Measurements from ENCODE around the gene ABCG5.

The ABCG5 gene

GRCh38 chr2:43854671-43855070, 16.0 kb upstream of the ABCG5 start:
- H3K4me3 ChIP-seq (ENCODE audit: control insufficient read depth, low read depth, low read length) = no peak overlapping the region
- no peak for TF ChIP-seq CTCF (IDR thresholded peaks at IDR 0.05; ENCODE audit: control insufficient read depth, insufficient read depth, low read depth, low read length, missing control alignments)
- DNase-seq (ENCODE audit: low read depth) = no peak

GRCh38 chr2:43853141-43854081, 14.8 kb upstream of the ABCG5 start:
- DNase-seq (ENCODE audit: low read depth) = no peak
- no peak overlapping the region for H3K4me3 ChIP-seq (ENCODE audit: control insufficient read depth, low read depth, low read length)
- no peak for TF ChIP-seq CTCF (IDR thresholded peaks at IDR 0.05; ENCODE audit: control insufficient read depth, insufficient read depth, low read depth, low read length, missing control alignments)

- no peak for DNase-seq (ENCODE audit: low read depth)
- TF ChIP-seq CTCF (IDR thresholded peaks at IDR 0.05; ENCODE audit: control insufficient read depth, insufficient read depth, low read depth, low read length, missing control alignments) = no peak
- no peak overlapping the region for H3K4me3 ChIP-seq (ENCODE audit: control insufficient read depth, low read depth, low read length)
These were observed 13.6 kb upstream of the ABCG5 start for GRCh38 chr2:43852196-43852730.

GRCh38 chr2:43851011-43851980, 12.7 kb upstream of the ABCG5 start:
- no peak for TF ChIP-seq CTCF (IDR thresholded peaks at IDR 0.05; ENCODE audit: control insufficient read depth, insufficient read depth, low read depth, low read length, missing control alignments)
- no peak overlapping the region for H3K4me3 ChIP-seq (ENCODE audit: control insufficient read depth, low read depth, low read length)
- no peak for DNase-seq (ENCODE audit: low read depth)

- H3K4me3 ChIP-seq (ENCODE audit: control insufficient read depth, low read depth, low read length) = no peak overlapping the region
- TF ChIP-seq CTCF (IDR thresholded peaks at IDR 0.05; ENCODE audit: control insufficient read depth, insufficient read depth, low read depth, low read length, missing control alignments) = no peak
- no peak for DNase-seq (ENCODE audit: low read depth)
These were observed 9.6 kb upstream of the ABCG5 start for GRCh38 chr2:43848214-43848613.

GRCh38 chr2:43846140-43846793, 7.6 kb upstream of the ABCG5 start:
- DNase-seq (ENCODE audit: low read depth) = no peak
- no peak for TF ChIP-seq CTCF (IDR thresholded peaks at IDR 0.05; ENCODE audit: control insufficient read depth, insufficient read depth, low read depth, low read length, missing control alignments)
- no peak overlapping the region for H3K4me3 ChIP-seq (ENCODE audit: control insufficient read depth, low read depth, low read length)
